ENCODE data around the gene ADARB2.
"Not testable (repeated sequence)": the region's sequence is repeated elsewhere in the genome, so short reads cannot be mapped to it uniquely, and the experiment has no call there.

The ADARB2 gene

DNA sequence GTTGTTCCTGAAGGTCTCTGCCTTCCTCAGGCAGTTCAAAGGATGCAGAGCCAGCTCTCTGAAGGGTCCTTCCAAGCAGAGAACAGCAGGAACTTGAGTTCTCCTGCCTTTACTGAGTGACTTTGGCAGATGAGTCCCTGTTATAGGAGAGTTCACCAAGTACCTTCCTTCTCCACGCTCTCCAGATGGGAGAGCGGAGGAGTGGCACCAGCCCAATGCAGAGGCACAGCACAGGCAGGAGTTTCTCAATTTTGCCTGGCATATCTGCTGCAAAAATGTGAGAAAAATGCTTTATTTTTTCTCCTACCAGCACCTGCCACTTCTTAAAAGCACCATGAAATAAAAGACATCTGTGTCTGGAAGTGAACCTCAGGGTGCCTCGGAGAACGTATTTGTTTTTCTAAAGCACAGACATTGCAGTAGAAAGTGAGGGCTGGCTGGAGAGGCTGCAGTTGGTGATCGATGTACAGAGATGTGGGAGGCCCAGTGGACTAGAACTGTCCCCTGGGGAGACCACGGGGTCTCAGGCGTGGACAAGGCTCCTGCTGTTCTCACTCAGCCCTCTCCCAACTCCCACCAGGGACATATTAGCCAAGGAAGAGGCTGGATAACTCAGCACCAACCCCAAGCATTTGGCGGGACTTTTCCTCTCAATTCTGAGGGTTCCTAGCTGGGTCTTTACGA lies 506.6 kb downstream of the ADARB2 start:
- no peak for DNase-seq

DNA sequence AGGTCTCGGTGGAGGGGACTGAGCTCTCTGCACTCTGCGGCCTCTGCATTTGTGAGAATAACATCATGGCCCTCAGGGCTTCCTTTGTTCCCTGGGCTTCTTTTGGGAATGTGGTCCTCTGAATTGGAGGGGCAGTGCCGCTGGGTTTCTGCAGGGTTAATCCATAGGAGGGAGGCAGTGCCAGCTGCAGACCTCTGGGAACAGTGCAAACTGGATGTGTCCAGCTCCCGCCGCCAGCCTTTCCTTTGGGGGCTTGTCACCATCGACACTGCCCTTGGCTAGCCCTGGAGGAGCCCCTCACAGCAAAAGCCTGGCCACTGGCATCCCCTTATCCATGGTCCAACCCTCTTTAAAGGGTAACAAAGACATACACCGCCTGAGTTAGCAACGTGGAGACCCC lies 507.2 kb downstream of the ADARB2 start:
- no peak for DNase-seq

DNA sequence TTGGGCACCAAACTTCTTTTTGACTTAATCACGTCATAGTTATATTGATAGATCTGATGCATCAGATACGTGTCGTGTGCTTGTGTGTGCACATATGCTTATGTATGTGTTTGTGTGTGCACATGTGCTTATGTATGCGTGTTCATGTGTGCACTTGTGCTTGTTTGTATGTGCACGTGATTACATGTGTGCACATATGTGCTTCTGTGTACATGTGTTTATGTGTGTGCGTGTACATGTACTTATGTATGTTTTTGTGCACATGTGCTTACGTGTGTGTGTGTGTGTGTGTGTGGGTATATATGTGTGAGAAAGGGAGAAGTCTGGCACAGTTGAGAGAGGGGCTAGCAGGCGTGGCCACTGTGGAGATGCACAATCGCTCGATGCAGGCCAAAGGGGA lies 507.8 kb downstream of the ADARB2 start:
- no peak for DNase-seq

DNA sequence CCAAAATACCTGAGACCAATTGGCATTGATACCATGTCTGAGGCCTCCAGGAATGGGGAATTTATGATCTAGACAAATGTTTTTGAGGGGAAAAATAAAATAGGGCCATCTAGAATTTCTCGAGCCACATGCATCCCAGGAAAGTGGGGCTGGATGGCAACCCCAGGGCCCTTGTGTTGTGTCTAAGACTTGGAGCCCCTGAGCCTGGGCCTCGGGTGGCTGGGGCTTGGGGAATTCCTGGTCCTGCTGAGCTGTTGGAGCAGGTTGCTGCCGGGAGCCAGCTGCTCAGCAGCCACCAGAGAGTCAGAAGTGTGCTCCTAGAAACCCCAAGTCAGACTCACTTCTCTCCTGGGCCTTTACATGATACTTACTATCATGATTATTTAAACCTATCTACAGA lies 508.2 kb downstream of the ADARB2 start:
- no peak for DNase-seq

DNA sequence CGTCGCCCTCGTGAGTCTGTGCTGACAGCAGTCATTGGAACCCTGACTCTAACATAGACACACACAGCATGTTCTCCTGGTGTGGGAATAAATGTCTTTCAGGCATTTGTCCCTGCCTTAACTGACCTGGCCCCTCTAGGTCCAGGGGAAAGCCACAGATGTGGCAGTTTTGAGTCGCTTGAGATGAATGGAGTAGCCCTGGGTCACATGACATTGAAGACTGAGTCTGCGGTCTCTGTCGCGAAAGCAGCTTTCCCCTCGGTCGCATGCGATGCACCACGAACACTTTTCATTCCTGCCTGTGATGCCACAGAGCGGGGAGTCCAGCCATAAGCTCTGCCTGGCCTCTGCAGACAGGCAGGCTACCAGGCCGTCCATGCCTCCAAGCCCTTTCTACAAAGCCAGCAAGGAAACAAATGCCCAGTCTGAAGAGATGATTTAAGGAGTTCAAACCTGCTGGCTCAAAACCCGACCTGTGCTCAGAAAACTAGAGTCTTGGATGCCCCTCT lies 508.8 kb downstream of the ADARB2 start:
- DNase-seq: no peak

DNA sequence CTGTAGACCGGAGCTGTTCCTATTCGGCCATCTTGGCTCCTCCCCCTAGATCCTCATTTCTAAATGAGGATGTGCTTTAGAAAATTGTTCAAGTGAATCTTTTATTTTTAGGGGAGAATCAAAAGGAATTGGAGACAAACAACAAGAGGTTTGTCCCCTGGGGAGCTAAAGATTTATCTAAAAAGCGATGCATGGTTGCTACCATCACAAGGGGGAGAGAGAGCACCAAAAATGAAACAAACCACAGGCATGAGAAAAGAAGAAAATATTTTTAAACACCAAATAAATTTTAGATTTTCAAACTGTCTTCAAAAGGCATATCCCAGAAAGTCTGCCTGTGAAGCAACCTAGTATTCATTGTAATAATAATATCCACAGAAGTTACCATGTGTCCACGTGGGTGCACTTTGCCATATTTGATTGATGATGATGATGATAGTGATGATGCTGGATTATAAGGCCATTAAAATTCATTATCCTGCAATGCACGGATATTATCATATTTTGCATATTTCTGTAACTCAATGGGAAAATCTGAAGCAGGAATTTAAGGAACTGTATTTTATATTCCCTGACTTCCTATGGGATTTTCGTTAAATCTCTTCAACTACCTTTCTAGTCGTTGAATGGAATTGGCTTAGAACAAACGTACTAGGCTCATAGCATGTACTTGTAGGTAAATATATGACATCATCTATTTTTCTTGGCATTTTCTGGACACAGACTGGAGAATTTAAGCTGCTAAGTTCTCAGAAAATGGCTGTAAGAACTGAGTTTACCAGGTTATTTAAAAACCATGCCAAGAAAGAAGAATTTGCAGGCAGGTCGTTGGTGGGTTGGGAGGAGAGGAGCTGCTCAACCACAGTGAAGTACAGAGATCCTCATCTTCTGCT lies 509.6 kb downstream of the ADARB2 start:
- no peak for DNase-seq

DNA sequence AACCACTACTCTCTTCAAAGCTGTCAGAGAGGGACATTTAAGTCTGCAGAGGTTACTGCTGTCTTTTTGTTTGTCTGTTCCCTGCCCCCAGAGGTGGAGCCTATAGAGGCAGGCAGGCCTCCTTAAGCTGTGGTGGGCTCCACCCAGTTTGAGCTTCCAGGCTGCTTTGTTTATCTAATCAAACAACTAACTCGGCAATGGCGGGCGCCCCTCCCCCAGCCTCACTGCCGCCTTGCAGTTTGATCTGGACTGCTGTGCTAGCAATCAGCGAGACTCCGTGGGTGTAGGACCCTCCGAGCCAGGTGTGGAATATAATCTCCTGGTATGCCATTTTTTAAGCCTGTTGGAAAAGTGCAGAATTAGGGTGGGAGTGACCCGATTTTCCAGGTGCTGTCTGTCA lies 510.4 kb downstream of the ADARB2 start:
- not testable (repeated sequence) for DNase-seq

DNA sequence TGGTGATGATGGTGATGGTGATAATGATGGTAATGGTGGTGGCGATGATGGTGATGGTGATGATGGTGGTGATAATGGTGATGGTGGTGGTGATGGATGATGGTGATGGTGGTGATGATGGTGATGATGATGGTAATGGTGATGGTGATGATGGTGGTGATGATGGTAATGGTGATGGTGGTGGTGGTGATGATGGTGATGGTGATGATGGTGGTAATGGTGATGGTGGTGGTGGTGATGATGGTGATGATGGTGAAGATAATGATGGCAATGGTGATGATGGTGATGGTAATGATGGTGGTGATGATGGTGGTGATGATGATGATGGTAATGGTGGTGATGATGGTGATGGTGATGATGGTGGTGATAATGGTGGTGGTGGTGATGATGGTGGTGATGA lies 517.5 kb downstream of the ADARB2 start:
- DNase-seq: not testable (repeated sequence)

DNA sequence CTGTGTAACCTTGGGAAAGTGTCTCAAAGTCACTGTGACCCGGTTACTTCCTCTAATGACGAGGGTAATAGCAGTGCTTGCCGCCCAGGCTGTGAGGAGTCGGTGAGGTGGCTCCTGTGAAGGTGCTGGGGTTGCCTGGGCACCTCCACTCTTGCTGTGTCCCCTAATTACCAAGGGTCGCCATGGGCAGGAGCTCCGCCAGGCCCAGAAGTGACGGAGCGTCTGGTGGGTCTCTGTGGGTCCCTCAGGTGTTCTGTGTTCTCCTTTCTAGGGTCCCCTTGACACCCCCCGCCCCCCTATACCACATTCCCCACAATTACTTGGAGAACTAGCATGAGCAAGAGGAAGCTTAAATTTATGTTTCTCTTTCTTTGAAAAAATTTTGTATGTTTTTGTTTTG lies 519.7 kb downstream of the ADARB2 start:
- DNase-seq: no peak

DNA sequence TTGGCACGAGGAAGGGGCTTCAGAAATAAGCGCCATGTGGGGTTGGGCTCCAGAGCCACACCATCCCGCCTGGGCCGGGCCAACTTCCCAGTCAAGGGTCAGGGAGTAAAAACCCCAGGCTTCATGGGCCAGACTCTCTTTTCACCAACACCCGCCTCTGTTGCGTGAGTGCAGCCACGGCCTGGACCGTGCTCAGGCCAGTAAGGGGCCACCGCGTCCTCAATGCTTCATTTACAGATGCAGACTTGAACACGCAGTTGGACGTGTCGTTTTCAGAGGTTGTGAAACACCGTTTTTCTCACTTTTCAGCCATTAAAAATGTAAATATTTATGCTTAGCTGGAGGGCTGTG lies 520.1 kb downstream of the ADARB2 start:
- DNase-seq: no peak

DNA sequence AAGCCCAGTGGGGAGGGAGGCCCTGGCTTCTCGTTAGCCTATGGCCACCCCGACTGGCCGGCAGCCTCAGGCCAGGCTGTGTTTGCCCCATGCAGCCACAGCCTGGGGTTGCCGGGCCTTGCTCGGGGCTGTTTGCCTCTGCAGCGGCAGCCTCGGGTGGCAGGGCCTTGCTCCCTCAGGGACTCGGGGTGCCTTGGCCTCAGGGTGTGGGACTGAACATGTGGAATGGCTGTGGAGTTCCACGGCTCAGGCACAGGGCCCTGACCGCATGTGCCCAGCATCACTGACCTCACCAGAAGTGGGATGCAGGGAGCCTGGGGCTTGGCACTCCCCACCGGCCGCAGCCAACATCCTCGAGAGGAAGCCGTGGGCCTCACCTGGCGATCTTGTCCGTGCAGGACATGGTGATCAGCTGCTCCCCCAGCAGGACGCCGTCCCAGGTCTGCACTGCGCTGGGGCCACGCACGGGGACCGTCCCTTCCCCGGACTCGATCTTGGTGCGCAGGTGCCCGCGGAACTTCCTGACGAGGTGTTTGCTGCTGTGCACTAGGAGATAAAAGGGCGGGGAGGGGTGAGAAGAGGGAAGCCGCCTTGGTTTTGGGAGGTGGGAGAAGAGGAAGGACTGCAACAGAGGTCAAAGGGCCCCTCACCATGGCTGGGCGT lies 520.6 kb downstream of the ADARB2 start:
- DNase-seq: no peak

DNA sequence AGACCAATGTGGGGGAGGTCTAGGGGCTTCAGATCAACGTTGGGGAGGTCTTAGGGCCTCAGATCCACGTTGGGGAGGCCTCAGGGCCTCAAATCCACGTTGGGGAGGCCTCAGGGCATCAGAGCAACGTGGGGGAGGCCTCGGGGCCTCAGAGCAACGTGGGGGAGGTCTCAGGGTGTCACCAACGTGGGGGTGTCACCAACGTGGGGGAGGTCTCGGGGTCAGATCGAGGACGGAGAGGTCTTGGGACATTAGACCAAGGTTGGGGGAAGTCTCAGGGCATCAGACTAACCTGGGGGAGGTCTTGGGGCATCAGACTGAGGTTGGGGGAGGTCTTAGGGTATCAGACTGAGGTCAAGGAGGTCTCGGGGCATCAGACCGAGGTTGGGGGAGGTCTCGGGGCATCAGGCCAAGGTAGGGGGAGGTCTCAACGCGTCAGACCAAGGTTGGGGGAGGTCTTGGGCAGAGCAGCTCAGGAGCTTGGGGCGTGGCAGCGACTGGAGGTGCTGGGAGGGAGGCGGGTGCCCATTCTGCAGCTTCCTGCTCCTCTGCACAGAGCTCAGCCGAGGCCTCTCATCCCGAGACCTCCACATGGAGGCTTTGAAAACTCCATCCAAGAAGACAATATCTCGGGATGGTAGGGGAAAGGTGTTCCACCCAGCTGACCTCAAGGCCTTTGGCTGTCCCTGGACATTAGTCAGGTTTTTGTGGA lies 521.3 kb downstream of the ADARB2 start:
- DNase-seq: no peak

DNA sequence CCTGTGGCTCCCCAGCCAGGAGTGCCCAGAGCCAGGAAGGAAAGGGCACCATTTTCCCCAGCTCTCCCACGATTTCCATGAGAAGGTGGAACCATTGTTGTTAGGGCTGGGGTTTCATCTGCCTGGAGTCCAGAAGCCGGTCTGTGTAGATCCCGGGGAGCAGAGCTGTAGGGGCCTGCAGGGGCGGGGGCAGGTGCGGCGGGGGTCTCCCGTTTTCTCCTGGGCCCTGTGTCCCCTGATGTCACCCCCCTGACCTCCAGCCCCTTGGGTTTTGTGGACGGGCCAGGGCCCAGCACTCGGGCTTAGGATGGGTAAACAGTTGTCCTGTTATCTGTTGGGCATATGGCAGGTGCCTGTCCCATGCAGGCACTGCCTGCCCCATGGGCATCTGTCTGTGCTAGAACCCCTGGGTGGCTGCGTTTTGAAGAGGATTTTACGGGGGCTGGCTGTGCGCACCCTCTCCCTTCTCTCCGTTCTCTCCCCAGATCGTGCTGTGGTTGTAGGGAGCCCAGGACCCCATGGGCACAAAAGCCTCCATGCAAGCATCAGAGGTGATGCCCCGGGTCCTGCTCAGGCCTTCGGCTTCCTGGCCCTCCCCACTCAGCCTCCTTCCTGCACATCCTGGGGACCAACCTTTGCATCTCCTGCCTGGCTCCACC lies 522.3 kb downstream of the ADARB2 start:
- no peak for DNase-seq

DNA sequence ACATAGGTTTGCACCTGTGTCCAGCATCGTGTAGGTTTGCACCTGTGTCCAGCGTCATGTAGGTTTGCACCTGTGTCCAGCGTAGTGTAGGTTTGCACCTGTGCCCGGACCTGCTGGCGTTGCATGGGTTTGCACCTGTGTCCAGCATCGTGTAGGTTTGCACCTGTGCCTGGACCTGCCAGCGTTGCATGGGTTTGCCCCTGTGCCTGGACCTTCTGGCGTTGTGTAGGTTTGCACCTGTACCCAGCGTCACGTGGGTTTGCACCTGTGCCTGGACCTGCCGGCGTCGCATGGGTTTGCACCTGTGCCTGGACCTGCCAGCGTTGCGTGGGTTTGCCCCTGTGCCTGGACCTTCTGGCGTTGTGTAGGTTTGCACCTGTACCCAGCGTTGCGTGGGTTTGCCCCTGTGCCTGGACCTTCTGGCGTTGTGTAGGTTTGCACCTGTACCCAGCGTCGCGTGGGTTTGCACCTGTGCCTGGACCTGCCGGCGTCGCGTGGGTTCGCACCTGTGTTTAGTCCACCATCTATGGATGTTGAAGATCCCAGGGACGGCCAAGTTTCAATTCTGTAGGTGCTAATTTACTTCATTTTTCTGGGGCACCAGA lies 523.2 kb downstream of the ADARB2 start:
- no peak for DNase-seq

DNA sequence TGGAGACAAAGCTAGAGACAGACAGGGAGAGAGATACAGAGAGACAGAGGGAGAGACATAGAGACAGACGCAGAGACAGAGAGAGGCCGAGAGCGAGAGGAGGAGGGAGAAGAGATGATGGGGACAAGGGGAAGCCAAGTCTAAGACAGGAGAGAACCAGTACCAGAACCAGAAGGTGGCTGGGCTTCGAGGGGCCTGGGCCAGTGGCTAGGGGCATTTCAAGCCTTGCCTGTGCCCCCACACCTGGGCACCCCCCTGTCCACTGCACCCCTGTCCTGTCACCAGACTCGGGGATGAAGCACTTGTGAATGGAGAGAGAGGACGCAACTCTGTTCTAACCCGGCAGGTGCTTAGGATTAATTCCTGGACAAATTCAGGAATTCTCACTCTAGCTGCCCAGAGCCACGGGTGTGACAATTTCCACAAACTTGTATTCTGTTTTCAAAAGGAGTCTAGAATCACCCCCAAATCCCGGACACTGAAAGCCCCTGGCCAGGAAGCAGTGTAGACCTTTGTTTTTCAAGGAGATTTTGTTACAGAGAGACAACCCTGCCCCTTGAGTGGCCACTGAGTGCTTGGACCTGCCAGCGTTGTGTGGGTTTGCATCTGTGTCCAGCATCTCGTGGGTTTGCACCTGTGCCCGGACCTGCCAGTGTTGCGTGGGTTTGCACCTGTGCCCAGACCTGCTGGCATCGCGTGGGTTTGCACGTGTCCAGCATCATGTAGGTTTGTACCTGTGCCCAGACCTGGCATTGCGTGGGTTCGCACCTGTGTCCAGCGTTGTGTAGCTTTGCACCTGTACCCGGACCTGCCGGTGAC lies 523.9 kb downstream of the ADARB2 start:
- DNase-seq: no peak

DNA sequence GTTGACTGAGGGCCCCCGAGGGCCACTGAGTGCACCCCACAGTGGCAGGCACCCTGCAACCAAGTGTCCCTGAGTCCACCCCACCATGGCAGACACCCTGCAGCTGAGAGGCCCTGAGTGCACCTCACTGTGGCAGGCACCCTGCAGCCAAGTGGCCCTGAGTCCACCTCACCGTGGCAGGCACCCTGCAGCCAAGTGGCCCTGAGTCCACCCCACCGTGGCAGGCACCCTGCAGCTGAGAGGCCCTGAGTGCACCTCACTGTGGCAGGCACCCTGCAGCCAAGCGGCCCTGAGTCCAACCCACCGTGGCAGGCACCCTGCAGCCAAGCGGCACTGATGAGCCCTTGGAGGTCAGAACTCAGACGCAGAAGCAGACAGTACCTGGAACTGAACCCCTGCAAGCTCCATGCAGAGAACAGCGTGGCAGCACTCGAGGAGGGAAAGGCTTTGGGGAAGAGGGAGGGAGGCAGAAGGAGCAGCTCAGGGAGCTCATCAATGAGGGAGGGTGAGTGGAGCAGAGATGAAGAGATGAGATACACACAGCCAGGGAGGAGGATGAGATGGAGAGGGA lies 524.7 kb downstream of the ADARB2 start:
- no peak for DNase-seq

DNA sequence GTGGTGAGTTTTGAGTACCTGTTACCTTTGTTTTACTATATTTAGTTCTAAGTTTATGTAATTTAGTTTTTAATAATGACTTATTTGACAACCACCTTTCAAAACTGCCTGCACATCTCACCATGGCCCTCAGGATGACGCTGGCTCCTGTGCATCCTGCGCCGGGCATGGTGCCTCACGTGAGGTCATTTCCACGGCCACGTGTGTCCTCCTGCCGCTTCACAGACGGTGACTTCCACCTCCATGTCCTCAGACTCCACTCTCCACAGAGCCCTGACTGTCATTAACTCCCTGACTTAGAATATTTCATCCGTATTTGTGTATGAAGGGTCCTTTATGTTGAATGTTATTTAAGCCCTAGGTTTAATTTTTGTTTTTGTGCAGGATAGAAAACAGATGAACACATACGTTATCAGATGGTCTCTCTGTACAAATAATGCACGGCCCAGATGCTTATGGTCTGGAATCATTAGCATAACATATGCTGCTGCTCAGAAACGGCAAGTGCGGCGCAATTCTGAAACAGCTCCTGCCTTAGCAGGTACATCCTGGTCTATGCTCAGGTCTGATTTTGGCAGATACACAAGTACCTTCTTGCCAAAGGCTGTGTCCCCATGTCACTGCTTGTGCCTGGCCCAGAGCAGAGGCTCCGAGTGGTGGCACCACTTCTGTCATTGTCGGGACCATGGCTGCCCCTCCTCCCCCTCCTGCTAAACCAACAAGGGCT lies 525.3 kb downstream of the ADARB2 start:
- DNase-seq: no peak

DNA sequence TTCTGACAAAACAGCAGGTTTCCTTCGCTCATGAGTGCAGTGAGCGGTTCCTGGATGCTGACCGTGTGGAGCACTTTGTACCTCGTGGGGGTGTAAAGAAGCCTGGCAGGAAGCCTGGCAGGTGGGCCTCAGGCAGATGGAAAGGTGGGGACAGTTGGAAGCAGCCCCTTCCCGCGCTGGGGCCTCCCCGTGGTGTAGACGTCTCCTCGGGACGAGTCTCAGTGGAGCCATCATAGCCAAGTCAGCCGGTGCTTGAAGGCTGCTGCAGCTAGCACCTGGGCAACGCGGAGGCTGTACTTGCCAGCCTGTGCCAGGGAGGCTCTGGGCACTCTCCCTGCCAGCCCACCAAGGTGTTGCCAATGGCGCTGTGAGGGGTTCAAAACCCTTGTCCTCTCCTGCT lies 526.7 kb downstream of the ADARB2 start:
- DNase-seq: no peak

DNA sequence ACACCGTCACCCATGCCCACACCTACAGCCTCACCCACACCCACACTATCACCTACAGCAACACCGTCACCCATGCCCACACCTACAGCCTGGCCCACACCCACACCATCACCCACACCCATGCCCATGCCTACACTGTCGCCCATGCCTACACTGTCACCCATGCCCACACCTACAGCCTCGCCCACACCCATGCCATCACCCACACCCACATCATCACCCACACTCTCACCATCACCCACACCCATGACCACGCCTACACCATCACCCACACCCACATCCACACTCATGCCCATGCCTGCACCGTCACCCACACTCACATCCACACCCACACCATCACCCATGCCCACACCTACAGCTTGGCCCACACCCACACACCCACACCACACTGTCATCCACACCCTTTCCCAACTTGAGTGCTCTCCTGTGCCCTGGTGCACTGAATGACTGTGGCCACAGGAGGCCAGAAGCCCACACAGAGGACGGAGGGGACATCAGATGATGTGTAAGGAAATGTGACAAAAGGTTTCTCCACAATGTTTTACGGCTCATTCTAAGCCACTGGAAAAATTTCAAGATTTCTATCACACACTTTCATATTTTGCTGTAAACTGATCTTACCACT lies 527.9 kb downstream of the ADARB2 start:
- DNase-seq: no peak

All from NCI-H748 treated with DMSO at 0.1 percent for 48 hours (cell line).